Measurements from ENCODE around the gene PLEKHM2.

DNA sequence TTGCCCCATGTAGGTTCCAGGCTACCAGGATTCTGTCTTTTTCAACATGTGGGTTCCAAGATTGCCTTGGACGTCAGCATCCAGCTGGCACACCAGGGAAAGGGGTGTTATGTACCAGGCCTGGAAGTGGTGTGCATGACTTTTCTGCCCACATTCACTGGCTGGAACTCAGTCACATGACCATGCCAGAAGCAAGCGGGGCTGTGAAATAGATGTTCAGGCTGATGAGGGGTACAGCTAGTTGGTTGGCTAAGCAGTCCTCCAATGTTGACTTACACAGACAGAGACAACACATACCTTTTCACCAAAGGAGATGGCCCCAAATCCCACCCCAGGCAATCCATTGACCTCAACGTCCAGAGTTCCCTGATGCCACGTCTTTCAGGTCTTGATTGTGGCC lies 14.3 kb upstream of the PLEKHM2 start:
- TF ChIP-seq EZH2phosphoT487 (IDR thresholded peaks at IDR 0.05; ENCODE audit: low read depth, severe bottlenecking, unreplicated experiment) (no peak), EZH2 (IDR thresholded peaks at IDR 0.05; ENCODE audit: borderline replicate concordance) (no peak)
- TF ChIP-seq, protein P1, sequence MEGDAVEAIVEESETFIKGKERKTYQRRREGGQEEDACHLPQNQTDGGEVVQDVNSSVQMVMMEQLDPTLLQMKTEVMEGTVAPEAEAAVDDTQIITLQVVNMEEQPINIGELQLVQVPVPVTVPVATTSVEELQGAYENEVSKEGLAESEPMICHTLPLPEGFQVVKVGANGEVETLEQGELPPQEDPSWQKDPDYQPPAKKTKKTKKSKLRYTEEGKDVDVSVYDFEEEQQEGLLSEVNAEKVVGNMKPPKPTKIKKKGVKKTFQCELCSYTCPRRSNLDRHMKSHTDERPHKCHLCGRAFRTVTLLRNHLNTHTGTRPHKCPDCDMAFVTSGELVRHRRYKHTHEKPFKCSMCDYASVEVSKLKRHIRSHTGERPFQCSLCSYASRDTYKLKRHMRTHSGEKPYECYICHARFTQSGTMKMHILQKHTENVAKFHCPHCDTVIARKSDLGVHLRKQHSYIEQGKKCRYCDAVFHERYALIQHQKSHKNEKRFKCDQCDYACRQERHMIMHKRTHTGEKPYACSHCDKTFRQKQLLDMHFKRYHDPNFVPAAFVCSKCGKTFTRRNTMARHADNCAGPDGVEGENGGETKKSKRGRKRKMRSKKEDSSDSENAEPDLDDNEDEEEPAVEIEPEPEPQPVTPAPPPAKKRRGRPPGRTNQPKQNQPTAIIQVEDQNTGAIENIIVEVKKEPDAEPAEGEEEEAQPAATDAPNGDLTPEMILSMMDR (IDR thresholded peaks at IDR 0.05; ENCODE audit: poor library complexity), result no peak

All from hepatocyte (in vitro differentiated cells).